Neural progenitor cell (in vitro differentiated cells): Measurements from ENCODE around the gene NFATC1. TPM values are rescaled to one million over a fixed set of nuclear protein-coding genes. Genes with fewer than 3 reads are reported as not detected.
A peak's percentile ranks its signal among the peaks of the same experiment; 100 is the strongest.

ENCODE experiments used
- DNase-seq: peaks from one replicate; pipeline ENCODE4 v3.0.0-alpha.2; 2016; ENCODE audit warnings: low spot score
- H2AFZ ChIP-seq: fragments of 200-600 bp; sonication (generic); replicated peaks from 2 replicates; pipeline ENCODE4 v1.6.1; 2016; ENCODE audit warnings: antibody characterized with exemption
- H3F3A ChIP-seq: fragments of 200-600 bp; sonication (generic); 2 replicates; pipeline ENCODE4 v1.6.1; 2016; ENCODE audit warnings: antibody characterized with exemption, low read depth
- H3K27ac ChIP-seq: fragments of 200-600 bp; sonication (generic); 2 replicates; pipeline ENCODE4 v1.5.1; 2016; ENCODE audit warnings: mild to moderate bottlenecking
- H3K27me3 ChIP-seq: fragments of 200-600 bp; sonication (generic); 2 replicates; pipeline ENCODE4 v1.6.1; 2016; ENCODE audit warnings: mild to moderate bottlenecking, moderate library complexity
- H3K36me3 ChIP-seq: fragments of 200-600 bp; sonication (generic); 2 replicates; pipeline ENCODE4 v1.5.1; 2016
- H3K4me1 ChIP-seq: fragments of 200-600 bp; sonication (generic); 2 replicates; pipeline ENCODE4 v1.6.1; 2016; ENCODE audit warnings: mixed run types
- H3K4me2 ChIP-seq: fragments of 200-600 bp; sonication (generic); 2 replicates; pipeline ENCODE4 v1.6.1; 2016
- H3K4me3 ChIP-seq: fragments of 200-600 bp; sonication (generic); 2 replicates; pipeline ENCODE4 v1.5.1; 2016
- H3K79me2 ChIP-seq: fragments of 200-600 bp; sonication (generic); 2 replicates; pipeline ENCODE4 v1.6.1; 2016; ENCODE audit warnings: low read depth
- H3K9ac ChIP-seq: fragments of 200-600 bp; sonication (generic); 2 replicates; pipeline ENCODE4 v1.6.1; 2016
- H3K9me3 ChIP-seq: fragments of 200-600 bp; sonication (generic); 2 replicates; pipeline ENCODE4 v1.5.1; 2016; ENCODE audit warnings: low read depth
- H4K20me1 ChIP-seq: fragments of 200-600 bp; sonication (generic); 2 replicates; pipeline ENCODE4 v1.6.1; 2016; ENCODE audit warnings: low read depth
- H3K27ac Mint-ChIP-seq: 3 replicates; pipeline ENCODE4 v1.8.0; 2021; ENCODE audit warnings: mixed read lengths
- H3K27me3 Mint-ChIP-seq: 2 replicates; pipeline ENCODE4 v1.8.0; 2022; ENCODE audit warnings: low read depth, mild to moderate bottlenecking, inconsistent platforms, moderate library complexity, mixed read lengths; ENCODE audit not compliant: insufficient read depth
- H3K36me3 Mint-ChIP-seq: 3 replicates; pipeline ENCODE4 v1.8.0; 2021; ENCODE audit warnings: mixed read lengths
- H3K4me1 Mint-ChIP-seq: 3 replicates; pipeline ENCODE4 v1.8.0; 2021; ENCODE audit warnings: mixed read lengths
- H3K4me3 Mint-ChIP-seq: 3 replicates; pipeline ENCODE4 v1.8.0; 2021; ENCODE audit warnings: mild to moderate bottlenecking, moderate library complexity, mixed read lengths
- H3K9me3 Mint-ChIP-seq: 3 replicates; pipeline ENCODE4 v1.8.0; 2020; ENCODE audit warnings: mixed read lengths
- CTCF ChIP-seq: fragments of 200-600 bp; sonication (generic); IDR thresholded peaks from 2 replicates; pipeline ENCODE4 v1.5.1; 2017; ENCODE audit warnings: antibody characterized with exemption, mild to moderate bottlenecking
- EZH2 ChIP-seq: fragments of 200-600 bp; sonication (generic); IDR thresholded peaks from 2 replicates; pipeline ENCODE4 v1.6.1; 2017; ENCODE audit warnings: antibody characterized with exemption, mild to moderate bottlenecking, moderate library complexity
- EZH2phosphoT487 ChIP-seq: fragments of 200-600 bp; sonication (generic); IDR thresholded peaks from 2 replicates; pipeline ENCODE4 v1.6.1; 2017; ENCODE audit warnings: antibody characterized with exemption
- total RNA-seq: library from RNA; depleted of rRNA; stranded (reverse); fragments of >200 nt; gene quantifications from 2 replicates; pipeline ENCODE4 v1.2.3, GENCODE V29; 2015; ENCODE audit warnings: low replicate concordance

Gene NFATC1
- total RNA-seq, 1 donor from 2014 or later = 2.3 TPM

GRCh38 chr18:79478484-79479115, 82.9 kb downstream of the NFATC1 start:
- no peaks in the 10 kb centered on the region for H3K9me3 Mint-ChIP-seq

GRCh38 chr18:79479116-79479760, 83.5 kb downstream of the NFATC1 start:
- Histone ChIP-seq H3K9ac (no peak overlapping the region), H3K79me2 (no peaks in the 10 kb centered on the region), H4K20me1 (no peaks in the 10 kb centered on the region), H3K4me1 (no peaks in the 10 kb centered on the region), H3K4me3 (no peak overlapping the region), H3K4me2 (no peak overlapping the region), H3K9me3 (no peaks in the 10 kb centered on the region), H3K27ac (no peak overlapping the region), H2AFZ (no peak overlapping the region), H3K36me3 (no peaks in the 10 kb centered on the region), H3K27me3 (no peaks in the 10 kb centered on the region), H3F3A (no peaks in the 10 kb centered on the region)
- Mint-ChIP-seq H3K36me3 (no peaks in the 10 kb centered on the region), H3K4me1 (peaks cover 6% of the 10 kb centered on the region), H3K27me3 (peaks cover 5% of the 10 kb centered on the region), H3K4me3 (no peak overlapping the region), H3K9me3 (no peaks in the 10 kb centered on the region), H3K27ac (peak overlapping the region; percentile 21)
- no peak for TF ChIP-seq CTCF
- TF ChIP-seq EZH2 = no peak
- no peak for TF ChIP-seq EZH2phosphoT487
- no peak for DNase-seq

More at GRCh38 chr18:79478484-79479115, 82.9 kb downstream of the NFATC1 start:
- H3K79me2 ChIP-seq = no peaks in the 10 kb centered on the region
- no peaks in the 10 kb centered on the region for H3K9me3 ChIP-seq
- H3K4me2 ChIP-seq = no peak overlapping the region
- TF ChIP-seq EZH2 = no peak
- TF ChIP-seq EZH2phosphoT487 = no peak
- TF ChIP-seq CTCF = no peak
- no peak overlapping the region for H3K9ac ChIP-seq
- Mint-ChIP-seq H3K27me3 (peaks cover 5% of the 10 kb centered on the region), H3K27ac (no peak overlapping the region), H3K36me3 (no peaks in the 10 kb centered on the region), H3K4me1 (peaks cover 5% of the 10 kb centered on the region), H3K4me3 (no peak overlapping the region)
- no peaks in the 10 kb centered on the region for H3K4me1 ChIP-seq
- no peak overlapping the region for H2AFZ ChIP-seq
- H3K27ac ChIP-seq = no peak overlapping the region
- no peaks in the 10 kb centered on the region for H3K27me3 ChIP-seq
- no peaks in the 10 kb centered on the region for H3F3A ChIP-seq
- DNase-seq = no peak
- H3K4me3 ChIP-seq = no peak overlapping the region
- H4K20me1 ChIP-seq = no peaks in the 10 kb centered on the region
- no peaks in the 10 kb centered on the region for H3K36me3 ChIP-seq

DNA sequence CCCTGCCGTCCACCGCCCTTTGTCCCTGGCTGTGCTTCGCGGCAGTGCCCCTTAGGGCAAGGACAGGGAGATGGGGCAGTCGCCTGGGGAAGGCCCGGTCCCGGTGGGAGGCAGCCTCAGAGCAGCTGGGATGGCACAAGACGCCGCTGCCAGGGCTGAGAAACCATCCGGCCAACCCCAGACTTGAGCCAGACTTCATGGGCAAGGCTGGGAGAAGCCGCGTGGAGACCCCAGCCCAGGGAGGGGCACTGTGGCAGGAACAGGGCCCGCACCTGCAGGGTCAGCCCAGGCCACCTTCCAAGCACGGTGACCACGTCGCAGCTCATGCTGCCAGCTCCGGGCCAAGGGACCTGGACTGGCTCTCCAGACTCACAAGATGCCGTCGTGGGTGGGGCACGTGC, 84.0 kb downstream of the NFATC1 start:
- H4K20me1 ChIP-seq = no peaks in the 10 kb centered on the region
- H3K79me2 ChIP-seq = no peaks in the 10 kb centered on the region
- no peak overlapping the region for H3K4me2 ChIP-seq
- Mint-ChIP-seq H3K4me1 (peaks cover 10% of the 10 kb centered on the region), H3K4me3 (no peak overlapping the region), H3K36me3 (no peaks in the 10 kb centered on the region), H3K27ac (no peak overlapping the region), H3K27me3 (peaks cover 5% of the 10 kb centered on the region), H3K9me3 (no peaks in the 10 kb centered on the region)
- no peaks in the 10 kb centered on the region for H3K4me1 ChIP-seq
- no peaks in the 10 kb centered on the region for H3K9me3 ChIP-seq
- no peaks in the 10 kb centered on the region for H3K36me3 ChIP-seq
- no peak overlapping the region for H2AFZ ChIP-seq
- H3K4me3 ChIP-seq = no peak overlapping the region
- H3K9ac ChIP-seq = no peak overlapping the region
- no peaks in the 10 kb centered on the region for H3K27me3 ChIP-seq
- DNase-seq = no peak
- no peaks in the 10 kb centered on the region for H3F3A ChIP-seq
- H3K27ac ChIP-seq = no peak overlapping the region
- TF ChIP-seq EZH2phosphoT487 (no peak), CTCF (no peak), EZH2 (no peak)
